ENCODE results near the gene PPFIA1.

PPFIA1 gene

DNA sequence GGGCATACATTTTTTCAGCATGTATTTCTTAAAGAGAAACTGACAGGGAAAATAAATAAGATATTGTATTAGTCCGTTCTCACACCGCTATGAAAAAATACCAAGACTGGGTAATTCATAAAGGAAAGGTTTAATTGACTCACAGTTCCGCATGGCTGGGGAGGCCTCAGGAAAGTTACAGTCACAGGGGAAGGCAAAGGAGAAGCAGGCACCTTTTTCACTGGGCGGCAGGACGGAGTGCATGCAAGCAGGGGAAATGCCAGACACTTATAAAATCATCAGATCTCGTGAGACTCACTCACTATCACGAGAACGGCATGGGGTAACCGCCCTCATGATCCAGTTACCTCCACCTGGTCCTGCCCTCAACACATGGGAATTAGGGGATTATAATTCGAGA lies 44.2 kb downstream of the PPFIA1 start:
- no peak overlapping the region for H3K4me3 ChIP-seq (ENCODE audit: low read depth, low read length)
- TF ChIP-seq, protein P1, sequence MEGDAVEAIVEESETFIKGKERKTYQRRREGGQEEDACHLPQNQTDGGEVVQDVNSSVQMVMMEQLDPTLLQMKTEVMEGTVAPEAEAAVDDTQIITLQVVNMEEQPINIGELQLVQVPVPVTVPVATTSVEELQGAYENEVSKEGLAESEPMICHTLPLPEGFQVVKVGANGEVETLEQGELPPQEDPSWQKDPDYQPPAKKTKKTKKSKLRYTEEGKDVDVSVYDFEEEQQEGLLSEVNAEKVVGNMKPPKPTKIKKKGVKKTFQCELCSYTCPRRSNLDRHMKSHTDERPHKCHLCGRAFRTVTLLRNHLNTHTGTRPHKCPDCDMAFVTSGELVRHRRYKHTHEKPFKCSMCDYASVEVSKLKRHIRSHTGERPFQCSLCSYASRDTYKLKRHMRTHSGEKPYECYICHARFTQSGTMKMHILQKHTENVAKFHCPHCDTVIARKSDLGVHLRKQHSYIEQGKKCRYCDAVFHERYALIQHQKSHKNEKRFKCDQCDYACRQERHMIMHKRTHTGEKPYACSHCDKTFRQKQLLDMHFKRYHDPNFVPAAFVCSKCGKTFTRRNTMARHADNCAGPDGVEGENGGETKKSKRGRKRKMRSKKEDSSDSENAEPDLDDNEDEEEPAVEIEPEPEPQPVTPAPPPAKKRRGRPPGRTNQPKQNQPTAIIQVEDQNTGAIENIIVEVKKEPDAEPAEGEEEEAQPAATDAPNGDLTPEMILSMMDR (IDR thresholded peaks at IDR 0.05; ENCODE audit: low read depth, low read length): no peak

DNA sequence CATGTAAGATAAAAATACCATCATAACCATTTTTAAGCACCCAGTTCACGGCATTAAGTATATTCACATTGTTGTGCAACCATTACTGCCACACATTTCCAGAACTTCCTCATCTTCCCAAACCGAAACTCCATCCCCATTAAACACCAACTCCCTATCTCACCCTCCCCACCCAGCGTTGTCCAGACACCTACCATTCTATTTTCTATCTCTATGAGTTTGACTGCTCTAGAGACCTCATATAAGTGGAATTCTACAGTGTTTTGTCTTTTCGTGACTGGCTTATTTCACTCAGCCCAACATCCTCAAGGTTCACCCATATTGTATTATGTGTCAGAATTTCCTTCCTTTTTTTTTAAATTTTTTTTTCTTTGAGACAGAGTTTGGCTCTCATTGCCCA lies 45.2 kb downstream of the PPFIA1 start:
- TF ChIP-seq, protein P1 (IDR thresholded peaks at IDR 0.05; ENCODE audit: low read depth, low read length): no peak
- H3K4me3 ChIP-seq (ENCODE audit: low read depth, low read length): no peak overlapping the region

DNA sequence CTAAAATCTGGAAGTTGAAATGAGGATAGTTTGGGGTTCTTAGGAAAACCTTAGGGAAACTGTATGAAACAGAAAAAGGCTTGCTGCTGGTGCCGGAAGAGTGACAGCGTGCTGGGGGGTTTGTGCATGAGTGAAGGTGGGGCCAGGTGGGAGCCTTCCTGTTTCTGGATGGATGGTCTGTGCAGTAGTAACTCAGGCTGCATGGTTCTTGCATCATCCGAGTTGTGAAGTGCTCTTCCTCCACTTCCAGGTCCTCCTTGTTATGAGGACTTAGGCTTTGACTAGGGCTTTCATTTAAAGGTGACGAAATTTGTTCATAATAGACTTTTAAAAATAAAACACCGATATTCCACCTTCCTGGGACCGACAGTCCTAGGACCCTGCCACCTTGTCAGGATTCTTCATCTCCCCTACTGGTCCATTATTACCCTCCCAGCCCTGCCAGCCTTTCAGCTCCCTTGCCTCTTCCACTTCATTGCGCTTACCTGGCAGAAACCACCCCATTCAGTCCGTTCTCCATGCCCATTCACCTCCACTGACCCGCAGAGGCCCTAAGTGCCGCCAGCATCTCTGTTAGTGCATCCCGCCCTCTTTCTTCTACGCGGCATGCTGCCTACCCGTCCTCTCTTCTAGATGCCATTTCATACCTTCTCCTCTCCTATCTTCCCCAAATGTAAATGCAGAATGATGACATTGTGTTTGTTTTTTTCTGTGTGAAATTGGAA lies 47.3 kb downstream of the PPFIA1 start:
- TF ChIP-seq, protein P1 (IDR thresholded peaks at IDR 0.05; ENCODE audit: low read depth, low read length): no peak
- H3K4me3 ChIP-seq (ENCODE audit: low read depth, low read length): no peak overlapping the region

DNA sequence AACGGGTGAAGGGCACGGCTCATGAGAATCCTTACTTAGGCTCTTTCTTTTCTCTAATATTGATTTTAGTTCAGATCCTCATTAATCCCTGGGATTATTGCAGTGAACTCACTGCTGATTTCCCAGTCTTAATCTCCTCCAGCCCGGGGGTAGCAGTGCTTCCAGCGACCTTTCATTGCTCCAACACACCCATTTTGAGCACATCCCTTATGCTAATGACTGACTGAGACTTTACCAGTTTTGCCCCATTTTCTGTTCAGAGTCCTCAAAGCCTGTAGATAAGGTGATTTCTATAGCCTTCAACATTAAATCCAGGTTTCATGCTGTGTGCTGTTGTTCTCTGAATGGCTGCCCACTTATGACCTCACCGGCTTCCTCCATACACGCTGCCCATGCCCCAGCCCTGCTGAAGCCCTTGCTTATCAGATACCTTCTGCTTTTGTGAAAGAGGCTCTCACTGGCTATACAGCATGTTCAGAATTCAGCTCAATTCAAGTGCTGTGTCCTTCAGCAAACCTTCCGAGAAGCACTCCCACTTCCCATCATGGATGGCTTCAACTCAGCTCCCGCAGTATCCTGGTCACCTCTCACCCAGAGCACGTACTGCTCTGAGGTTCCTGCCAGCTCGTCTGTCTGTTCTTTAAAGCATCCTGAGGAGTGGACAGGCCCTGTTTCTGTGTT lies 49.0 kb downstream of the PPFIA1 start:
- TF ChIP-seq, protein P1 (IDR thresholded peaks at IDR 0.05; ENCODE audit: low read depth, low read length): no peak
- H3K4me3 ChIP-seq (ENCODE audit: low read depth, low read length): no peak overlapping the region

DNA sequence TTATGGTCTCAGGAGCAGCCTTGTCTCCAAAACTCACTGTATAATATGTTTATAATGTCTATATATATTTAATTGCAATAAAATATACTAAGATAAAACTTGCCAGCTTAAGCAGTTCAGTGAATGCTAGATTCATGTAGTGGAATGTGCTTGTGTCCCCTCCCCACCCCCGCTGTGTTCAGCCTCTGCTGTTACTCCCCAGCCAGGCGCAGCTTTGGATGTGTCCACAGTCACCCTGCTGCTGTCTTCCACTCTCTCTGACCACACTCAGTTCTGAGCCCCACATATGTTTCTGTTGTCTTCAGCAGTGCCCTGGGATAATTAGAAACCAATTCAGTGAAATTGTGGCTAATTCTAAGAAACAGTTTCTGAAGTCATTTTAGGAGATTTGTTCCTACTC lies 52.2 kb downstream of the PPFIA1 start:
- no peak overlapping the region for H3K4me3 ChIP-seq (ENCODE audit: low read depth, low read length)
- TF ChIP-seq, protein P1 (IDR thresholded peaks at IDR 0.05; ENCODE audit: low read depth, low read length): no peak

DNA sequence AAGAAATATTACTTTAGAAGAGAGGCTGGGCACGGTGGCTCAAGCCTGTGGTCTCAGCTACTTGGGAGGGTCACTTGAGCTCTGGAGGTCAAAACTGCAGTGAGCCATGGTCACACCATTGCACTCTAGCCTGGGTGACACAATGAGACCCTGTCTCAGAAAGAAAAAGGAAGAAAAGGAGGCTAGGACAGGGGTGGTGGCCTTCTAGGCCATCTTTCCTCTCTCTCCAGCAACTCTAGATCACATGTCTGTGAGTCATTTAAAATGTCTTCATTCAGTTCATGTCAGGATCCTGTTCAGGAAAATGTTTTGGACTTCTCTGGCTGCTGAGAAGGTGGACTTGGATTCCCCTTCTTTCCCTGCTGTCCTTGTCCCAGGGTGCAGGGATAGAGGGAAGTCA lies 53.3 kb downstream of the PPFIA1 start:
- TF ChIP-seq, protein P1 (IDR thresholded peaks at IDR 0.05; ENCODE audit: low read depth, low read length): no peak
- H3K4me3 ChIP-seq (ENCODE audit: low read depth, low read length): no peak overlapping the region

DNA sequence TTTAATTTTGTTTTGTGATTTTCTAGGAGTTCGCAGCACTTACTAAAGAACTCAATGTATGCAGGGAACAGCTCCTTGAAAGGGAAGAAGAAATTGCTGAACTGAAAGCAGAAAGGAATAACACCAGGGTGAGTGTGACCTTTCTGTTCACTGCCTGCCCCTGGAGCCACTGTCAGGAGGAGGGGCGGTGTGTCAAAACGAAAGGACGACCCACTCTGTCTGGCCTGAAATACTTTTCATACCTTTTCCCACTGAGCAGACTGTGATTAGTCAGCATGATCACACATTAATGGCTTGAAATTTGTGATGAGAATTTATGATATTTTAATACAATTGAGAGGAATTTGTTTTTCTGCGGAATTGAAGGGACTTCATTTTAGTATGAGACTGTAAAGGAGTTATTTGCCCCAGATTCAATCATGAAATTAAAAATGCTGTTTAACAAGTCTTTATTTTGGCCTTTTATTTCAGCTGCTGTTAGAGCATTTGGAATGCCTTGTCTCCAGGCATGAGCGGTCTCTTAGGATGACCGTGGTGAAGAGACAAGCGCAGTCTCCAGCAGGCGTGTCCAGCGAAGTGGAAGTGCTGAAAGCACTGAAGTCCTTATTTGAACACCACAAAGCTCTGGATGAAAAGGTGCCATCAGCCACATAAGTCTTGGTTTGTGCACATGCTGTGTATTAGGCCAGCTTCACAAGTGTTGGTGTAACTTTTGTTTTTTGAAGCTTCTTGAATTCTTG lies 54.1 kb downstream of the PPFIA1 start:
- no peak overlapping the region for H3K4me3 ChIP-seq (ENCODE audit: low read depth, low read length)
- TF ChIP-seq, protein P1 (IDR thresholded peaks at IDR 0.05; ENCODE audit: low read depth, low read length): no peak

Measured in WI38 (cell line).